Lung (tissue), 12 donors: ENCODE data around the gene ALPK1. TPM values are rescaled to one million over a fixed set of nuclear protein-coding genes. Genes with fewer than 3 reads are reported as not detected.

Experiments
- ATAC-seq: fragments of 200-7000 bp; cut with Tn5 transposase; one replicate; pipeline ENCODE4 v1.9.1; 2020; ENCODE audit warnings: moderate number of reproducible peaks; ENCODE audit not compliant: insufficient read depth, low FRiP score
- DNase-seq, 3 donors: peaks; one replicate each; pipeline ENCODE4 v3.0.0-alpha.2; 2013 to 2017
- H3K27ac ChIP-seq, 2 donors: one replicate each; pipeline ENCODE4 v1.5.1; 2013; ENCODE audit warnings: mild to moderate bottlenecking in 2 of 2, moderate library complexity in 2 of 2, control low read depth in 1 of 2, inconsistent platforms in 1 of 2, low read depth in 1 of 2, low read length in 1 of 2
- H3K27me3 ChIP-seq, 3 donors: one replicate each; pipeline ENCODE4 v1.5.1; 2013; ENCODE audit warnings: low read length in 2 of 3; ENCODE audit not compliant: control insufficient read depth in 3 of 3, insufficient read depth in 3 of 3
- H3K36me3 ChIP-seq, 4 donors: one replicate each; pipeline ENCODE4 v1.5.1; 2013; ENCODE audit warnings: low read length in 4 of 4, mild to moderate bottlenecking in 1 of 4, moderate library complexity in 1 of 4; ENCODE audit not compliant: control insufficient read depth in 4 of 4, insufficient read depth in 4 of 4
- H3K4me1 ChIP-seq, 5 donors: one replicate each; pipeline ENCODE4 v1.5.1; 2013; ENCODE audit warnings: low read length in 5 of 5, mild to moderate bottlenecking in 2 of 5, moderate library complexity in 1 of 5; ENCODE audit not compliant: control insufficient read depth in 5 of 5, insufficient read depth in 5 of 5
- H3K4me3 ChIP-seq: one replicate; pipeline ENCODE4 v1.5.1; 2013; ENCODE audit warnings: mild to moderate bottlenecking, control low read depth, moderate library complexity
- H3K9ac ChIP-seq, 2 donors: one replicate each; pipeline ENCODE4 v1.5.1; 2013; ENCODE audit warnings: low read length in 2 of 2, control low read depth in 1 of 2; ENCODE audit not compliant: insufficient read depth in 1 of 2
- H3K9me3 ChIP-seq, 4 donors: one replicate each; pipeline ENCODE4 v1.5.1; 2013; ENCODE audit warnings: low read length in 3 of 4, mild to moderate bottlenecking in 1 of 4, moderate library complexity in 1 of 4; ENCODE audit not compliant: control insufficient read depth in 4 of 4, insufficient read depth in 3 of 4
- CTCF ChIP-seq: IDR thresholded peaks from 2 replicates; pipeline ENCODE4 v1.5.1; 2012; ENCODE audit warnings: mild to moderate bottlenecking; ENCODE audit errors: control extremely low read depth, extremely low read depth
- WGBS, 2 donors: extraction: QIAGEN DNeasy Blood & Tissue Kit; methylation state at CpG; one replicate each; pipeline ENCODE4 v1.1.7; 2013; 5-methylcytosine and 5-hydroxymethylcytosine counted together
- polyA plus RNA-seq, 2 donors: library from polyadenylated mRNA; stranded (reverse); fragments of 200-250 nt; gene quantifications; one replicate each; pipeline ENCODE4 v1.2.1, GENCODE V29; 2013
- total RNA-seq, 2 donors: library from RNA; depleted of rRNA in 1 of 2; stranded (reverse); fragments of >200 nt in 1 of 2; gene quantifications; one replicate each; pipeline ENCODE4 v1.2.1, GENCODE V29; 2014 to 2021
- donor health status: control.
- donor health status: control.
- donor health status: Bipolar disorder and iron deficiency.
- donor health status: healthy.
- donor health status: DM: yes; HTN: yes; CAD: no.

ALPK1 gene
- total and polyA plus RNA-seq, 4 donors: 8.9 to 57.2 (median 23.4) TPM

GRCh38 chr4:112377594-112378242, 80.5 kb downstream of the ALPK1 start:
- Histone ChIP-seq H3K9ac (no peak overlapping the region), H3K36me3 (peaks cover 0 to 13% (median 5%) of the 10 kb centered on the region in 4 donors), H3K4me1 (no peaks in the 10 kb centered on the region), H3K27ac (no peak overlapping the region), H3K27me3 (no peaks in the 10 kb centered on the region), H3K4me3 (no peak overlapping the region), H3K9me3 (no peaks in the 10 kb centered on the region)
- no peak for DNase-seq
- no peak for ATAC-seq
- no peak for TF ChIP-seq CTCF
- WGBS, 2 donors: 86 to 88% methylated on average over 13 of the region's 13 CpGs

GRCh38 chr4:112378243-112378620, 81.1 kb downstream of the ALPK1 start:
- H3K27me3 ChIP-seq: no peaks in the 10 kb centered on the region
- peaks cover 0 to 13% (median 5%) of the 10 kb centered on the region in 4 donors for H3K36me3 ChIP-seq
- no peak overlapping the region for H3K9ac ChIP-seq
- H3K9me3 ChIP-seq: no peaks in the 10 kb centered on the region
- 95 to 98% methylated on average over 3 of the region's 3 CpGs for WGBS, 2 donors
- DNase-seq: no peak
- no peak for TF ChIP-seq CTCF
- H3K4me1 ChIP-seq: no peaks in the 10 kb centered on the region
- H3K4me3 ChIP-seq: no peak overlapping the region
- no peak for ATAC-seq
- no peak overlapping the region for H3K27ac ChIP-seq

GRCh38 chr4:112378858-112379257, 81.7 kb downstream of the ALPK1 start:
- peaks cover 0 to 13% (median 5%) of the 10 kb centered on the region in 4 donors for H3K36me3 ChIP-seq
- 82 to 94% methylated on average over 3 of the region's 3 CpGs for WGBS, 2 donors
- no peak for ATAC-seq

More at GRCh38 chr4:112378858-112379257, 81.7 kb downstream of the ALPK1 start:
- no peaks in the 10 kb centered on the region for H3K9me3 ChIP-seq
- H3K27ac ChIP-seq: no peak overlapping the region
- TF ChIP-seq CTCF: no peak
- no peaks in the 10 kb centered on the region for H3K27me3 ChIP-seq
- no peak overlapping the region for H3K9ac ChIP-seq
- H3K4me3 ChIP-seq: no peak overlapping the region
- no peak for DNase-seq
- no peaks in the 10 kb centered on the region for H3K4me1 ChIP-seq
